ENCODE data around the gene TARS1. TPM values are rescaled to one million over a fixed set of nuclear protein-coding genes. Genes with fewer than 3 reads are reported as not detected.

The TARS1 gene
- total and polyA plus RNA-seq, 8 donors, result 25.5 to 158 (median 82.5) TPM

- TF ChIP-seq CTCF (IDR thresholded peaks at IDR 0.05), result no peak
- TF ChIP-seq POLR2AphosphoS5 (IDR thresholded peaks at IDR 0.05), result no peak
- TF ChIP-seq EP300 (IDR thresholded peaks at IDR 0.05), result no peak
- no peak for TF ChIP-seq POLR2A (IDR thresholded peaks at IDR 0.05)
- DNase-seq, result no peak
- Histone ChIP-seq H3K9me3 (no peaks in the 10 kb centered on the region), H3K27ac (no peak overlapping the region), H3K4me3 (no peak overlapping the region), H3K36me3 (peaks cover 0 to 34% (median 27%) of the 10 kb centered on the region in 4 donors), H3K27me3 (no peaks in the 10 kb centered on the region), H3K4me1 (no peaks in the 10 kb centered on the region)
- WGBS, 5 donors, result 83 to 100% (median 85%) methylated on average over 2 of the region's 2 CpGs
- intact Hi-C loops (cut with DNase I; ENCODE audit: low total_unique reads), result no loop called here
Observed at GRCh38 chr5:33480876-33481275, 40.1 kb downstream of the TARS1 start.

- H3K36me3 ChIP-seq, result peaks cover 0 to 20% (median 14%) of the 10 kb centered on the region in 4 donors
- no peak overlapping the region for H3K4me3 ChIP-seq
- intact Hi-C loops (cut with DNase I; ENCODE audit: low total_unique reads), result no loop called here
- no peak for TF ChIP-seq CTCF (IDR thresholded peaks at IDR 0.05)
- no peak for TF ChIP-seq EP300 (IDR thresholded peaks at IDR 0.05)
- TF ChIP-seq POLR2A (IDR thresholded peaks at IDR 0.05), result no peak
- no peak for TF ChIP-seq POLR2AphosphoS5 (IDR thresholded peaks at IDR 0.05)
- H3K27me3 ChIP-seq, result no peaks in the 10 kb centered on the region
- no peaks in the 10 kb centered on the region for H3K9me3 ChIP-seq
- WGBS, 5 donors, result 77 to 91% (median 89%) methylated on average over 7 of the region's 7 CpGs
- DNase-seq, result no peak
- no peak overlapping the region for H3K27ac ChIP-seq
- H3K4me1 ChIP-seq, result no peaks in the 10 kb centered on the region
Observed at GRCh38 chr5:33482335-33482734, 41.6 kb downstream of the TARS1 start.

GRCh38 chr5:33487236-33487635, 46.5 kb downstream of the TARS1 start:
- intact Hi-C loops (cut with DNase I; ENCODE audit: low total_unique reads), result no loop called here
- H3K9me3 ChIP-seq, result no peaks in the 10 kb centered on the region
- no peaks in the 10 kb centered on the region for H3K27me3 ChIP-seq
- no peak overlapping the region for H3K4me3 ChIP-seq
- no peak overlapping the region for H3K27ac ChIP-seq
- H3K4me1 ChIP-seq, result no peaks in the 10 kb centered on the region
- WGBS, 5 donors, result 50 to 62% (median 58%) methylated on average over 3 of the region's 3 CpGs
- TF ChIP-seq POLR2AphosphoS5 (IDR thresholded peaks at IDR 0.05), result no peak
- TF ChIP-seq EP300 (IDR thresholded peaks at IDR 0.05), result no peak
- no peak for TF ChIP-seq CTCF (IDR thresholded peaks at IDR 0.05)
- no peak for TF ChIP-seq POLR2A (IDR thresholded peaks at IDR 0.05)
- H3K36me3 ChIP-seq, result no peaks in the 10 kb centered on the region
- no peak for DNase-seq

- WGBS, 5 donors, result 93 to 97% (median 95%) methylated on average over 14 to 19 of the region's 19 CpGs
- no peaks in the 10 kb centered on the region for H3K36me3 ChIP-seq
- H3K4me3 ChIP-seq, result no peak overlapping the region
- H3K27me3 ChIP-seq, result no peaks in the 10 kb centered on the region
- intact Hi-C loops (cut with DNase I; ENCODE audit: low total_unique reads), result no loop called here
- no peak overlapping the region for H3K27ac ChIP-seq
- no peak for DNase-seq
- H3K4me1 ChIP-seq, result no peaks in the 10 kb centered on the region
- H3K9me3 ChIP-seq, result no peaks in the 10 kb centered on the region
- TF ChIP-seq CTCF (IDR thresholded peaks at IDR 0.05) (no peak), POLR2A (IDR thresholded peaks at IDR 0.05) (no peak), EP300 (IDR thresholded peaks at IDR 0.05) (no peak), POLR2AphosphoS5 (IDR thresholded peaks at IDR 0.05) (no peak)
Observed at GRCh38 chr5:33488558-33489355, 48.0 kb downstream of the TARS1 start.

All from stomach (tissue), 9 donors.